ENCODE measurements around the gene CATSPER1. TPM values are rescaled to one million over a fixed set of nuclear protein-coding genes. Genes with fewer than 3 reads are reported as not detected.

Gene CATSPER1
- total RNA-seq, 4 donors from 2014 or later, result not detected

DNA sequence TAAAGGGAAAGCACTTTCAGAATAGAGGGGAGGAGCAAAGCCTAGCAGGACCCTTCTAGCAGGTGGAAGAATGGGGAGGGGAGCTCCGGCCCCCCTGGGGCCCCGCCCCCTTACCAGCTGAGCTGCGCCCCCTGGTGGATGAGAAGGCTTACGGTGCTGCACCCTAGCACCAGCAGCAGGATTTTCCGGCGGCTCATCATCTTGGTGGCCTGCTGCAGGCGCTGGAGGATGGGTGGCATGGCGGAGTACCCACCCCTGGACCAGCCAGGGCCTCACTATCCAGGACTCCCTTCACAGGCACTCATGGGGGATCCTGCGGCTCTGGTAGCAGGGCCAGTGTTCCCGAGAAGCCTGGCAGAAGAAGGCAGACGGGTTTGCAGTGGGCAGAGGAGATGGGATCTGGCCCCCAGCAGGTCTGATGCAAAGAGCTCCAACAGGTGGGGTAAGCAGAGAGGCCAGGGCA, 18.9 kb upstream of the CATSPER1 start:
- Histone ChIP-seq H3K4me1 (peaks cover 0 to 4% (median 0%) of the 10 kb centered on the region in 4 donors), H3K27me3 (no peaks in the 10 kb centered on the region), H3K36me3 (no peaks in the 10 kb centered on the region), H3K4me3 (peak overlapping the region in 1 of 4 donors; percentile 17), H3K27ac (no peak overlapping the region), H3K9me3 (no peaks in the 10 kb centered on the region)
- peak; percentile 76 to 90 (median 77) for DNase-seq
- TF ChIP-seq POLR2A (IDR thresholded peaks at IDR 0.05), result no peak
- TF ChIP-seq, protein P1, sequence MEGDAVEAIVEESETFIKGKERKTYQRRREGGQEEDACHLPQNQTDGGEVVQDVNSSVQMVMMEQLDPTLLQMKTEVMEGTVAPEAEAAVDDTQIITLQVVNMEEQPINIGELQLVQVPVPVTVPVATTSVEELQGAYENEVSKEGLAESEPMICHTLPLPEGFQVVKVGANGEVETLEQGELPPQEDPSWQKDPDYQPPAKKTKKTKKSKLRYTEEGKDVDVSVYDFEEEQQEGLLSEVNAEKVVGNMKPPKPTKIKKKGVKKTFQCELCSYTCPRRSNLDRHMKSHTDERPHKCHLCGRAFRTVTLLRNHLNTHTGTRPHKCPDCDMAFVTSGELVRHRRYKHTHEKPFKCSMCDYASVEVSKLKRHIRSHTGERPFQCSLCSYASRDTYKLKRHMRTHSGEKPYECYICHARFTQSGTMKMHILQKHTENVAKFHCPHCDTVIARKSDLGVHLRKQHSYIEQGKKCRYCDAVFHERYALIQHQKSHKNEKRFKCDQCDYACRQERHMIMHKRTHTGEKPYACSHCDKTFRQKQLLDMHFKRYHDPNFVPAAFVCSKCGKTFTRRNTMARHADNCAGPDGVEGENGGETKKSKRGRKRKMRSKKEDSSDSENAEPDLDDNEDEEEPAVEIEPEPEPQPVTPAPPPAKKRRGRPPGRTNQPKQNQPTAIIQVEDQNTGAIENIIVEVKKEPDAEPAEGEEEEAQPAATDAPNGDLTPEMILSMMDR (IDR thresholded peaks at IDR 0.05), result peak; percentile 74 to 94 (median 80)

DNA sequence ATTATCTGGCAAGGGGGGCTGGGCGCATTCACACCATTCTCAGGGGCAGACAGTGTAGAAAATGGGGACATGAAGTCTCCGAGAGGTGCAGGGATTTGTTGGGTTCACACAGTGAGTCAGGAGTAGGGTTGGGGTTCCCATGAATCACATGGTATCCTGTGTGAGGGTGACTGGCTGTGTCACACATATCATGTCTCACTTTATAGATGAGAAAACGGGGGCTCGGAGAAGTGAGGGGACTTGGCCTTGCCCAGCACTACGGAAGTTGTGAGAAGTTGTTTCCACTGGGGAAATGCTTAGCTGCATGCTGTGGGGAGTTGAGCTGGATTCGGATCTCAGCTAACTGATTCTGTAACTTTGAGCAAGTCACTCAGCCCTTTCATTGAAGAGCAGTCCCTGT, 18.5 kb upstream of the CATSPER1 start:
- no peaks in the 10 kb centered on the region for H3K27me3 ChIP-seq
- no peak overlapping the region for H3K27ac ChIP-seq

DNA sequence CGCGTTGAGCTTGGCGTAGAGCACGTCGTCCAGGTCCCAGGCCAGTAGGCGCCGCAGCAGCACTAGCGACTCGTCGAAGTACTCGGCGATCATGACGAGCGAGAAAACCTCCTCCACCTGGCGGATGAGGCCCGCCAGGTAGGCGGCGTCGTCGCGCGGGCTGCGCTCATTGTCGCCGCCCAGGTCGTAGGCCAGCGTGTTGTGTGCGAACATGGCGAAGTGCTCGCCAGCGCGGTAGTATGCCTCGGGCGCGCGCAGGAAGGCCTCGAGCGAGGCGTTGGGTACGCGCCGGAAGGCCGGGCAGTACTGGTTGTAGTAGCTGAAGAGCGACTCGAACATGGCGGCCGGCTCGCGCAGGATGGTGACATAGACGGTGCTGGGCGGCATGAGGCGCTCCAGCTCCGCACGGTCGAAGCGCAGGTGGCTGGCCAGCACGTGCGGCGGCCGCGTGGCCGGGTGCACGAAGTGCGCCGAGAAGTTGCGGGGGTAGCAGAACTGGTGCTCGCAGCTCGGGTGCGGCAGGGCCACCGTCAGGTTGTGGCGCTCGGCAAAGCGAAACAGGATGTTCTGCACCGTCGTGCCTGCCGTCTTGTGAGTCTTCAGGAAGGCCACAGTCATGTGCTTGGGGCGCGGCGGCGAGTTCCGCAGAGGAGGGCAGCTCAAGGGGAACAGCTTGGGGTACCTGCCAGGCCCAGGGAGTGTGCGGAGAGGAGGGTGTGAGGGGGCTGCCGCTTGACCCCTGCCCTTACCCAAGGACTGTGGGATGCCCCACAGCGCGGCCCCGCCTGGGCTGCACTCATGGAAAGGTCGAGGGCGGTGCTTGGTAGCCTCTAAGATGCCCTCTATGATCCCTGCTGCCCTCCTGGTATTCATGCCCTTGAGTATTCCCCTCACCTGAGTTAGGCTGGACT, 17.0 kb upstream of the CATSPER1 start:
- no peak for TF ChIP-seq POLR2A (IDR thresholded peaks at IDR 0.05)
- TF ChIP-seq, protein P1 (IDR thresholded peaks at IDR 0.05), result no peak

More for the DNA sequence above, 18.5 kb upstream of the CATSPER1 start:
- peak overlapping the region in 1 of 4 donors; percentile 17 for H3K4me3 ChIP-seq
- DNase-seq, result no peak
- H3K4me1 ChIP-seq, result peaks cover 0 to 4% (median 0%) of the 10 kb centered on the region in 4 donors
- no peak for TF ChIP-seq POLR2A (IDR thresholded peaks at IDR 0.05)
- TF ChIP-seq, protein P1 (IDR thresholded peaks at IDR 0.05), result no peak
- H3K36me3 ChIP-seq, result no peaks in the 10 kb centered on the region
- H3K9me3 ChIP-seq, result no peaks in the 10 kb centered on the region

GRCh38 chr11:66042227-66042995, 16.1 kb upstream of the CATSPER1 start:
- Histone ChIP-seq H3K9me3 (no peaks in the 10 kb centered on the region), H3K27me3 (no peaks in the 10 kb centered on the region), H3K36me3 (no peaks in the 10 kb centered on the region), H3K4me1 (peaks cover 0 to 4% (median 0%) of the 10 kb centered on the region in 4 donors), H3K4me3 (no peak overlapping the region), H3K27ac (no peak overlapping the region)
- TF ChIP-seq, protein P1 (IDR thresholded peaks at IDR 0.05), result no peak
- TF ChIP-seq POLR2A (IDR thresholded peaks at IDR 0.05), result no peak
- no peak for DNase-seq

More for the DNA sequence above, 17.0 kb upstream of the CATSPER1 start:
- DNase-seq, result no peak
- Histone ChIP-seq H3K4me3 (no peak overlapping the region), H3K27me3 (no peaks in the 10 kb centered on the region), H3K4me1 (peaks cover 0 to 4% (median 0%) of the 10 kb centered on the region in 4 donors), H3K27ac (no peak overlapping the region), H3K9me3 (no peaks in the 10 kb centered on the region), H3K36me3 (no peaks in the 10 kb centered on the region)

- Histone ChIP-seq H3K27ac (no peak overlapping the region), H3K27me3 (no peaks in the 10 kb centered on the region), H3K4me3 (no peak overlapping the region), H3K4me1 (no peaks in the 10 kb centered on the region), H3K36me3 (no peaks in the 10 kb centered on the region), H3K9me3 (no peaks in the 10 kb centered on the region)
- DNase-seq, result no peak
- TF ChIP-seq, protein P1 (IDR thresholded peaks at IDR 0.05), result no peak
- no peak for TF ChIP-seq POLR2A (IDR thresholded peaks at IDR 0.05)
Measured at GRCh38 chr11:66039765-66040164, 13.5 kb upstream of the CATSPER1 start.
